Cerebellar nuclear complex (tissue), 1 donor: ENCODE data around the gene MFAP3L.

Source experiments
- DNase-seq, 2 experiments: peaks; one replicate each; lab custom pipeline; 2025; lab: John Stamatoyannopoulos, UW

MFAP3L gene

DNA sequence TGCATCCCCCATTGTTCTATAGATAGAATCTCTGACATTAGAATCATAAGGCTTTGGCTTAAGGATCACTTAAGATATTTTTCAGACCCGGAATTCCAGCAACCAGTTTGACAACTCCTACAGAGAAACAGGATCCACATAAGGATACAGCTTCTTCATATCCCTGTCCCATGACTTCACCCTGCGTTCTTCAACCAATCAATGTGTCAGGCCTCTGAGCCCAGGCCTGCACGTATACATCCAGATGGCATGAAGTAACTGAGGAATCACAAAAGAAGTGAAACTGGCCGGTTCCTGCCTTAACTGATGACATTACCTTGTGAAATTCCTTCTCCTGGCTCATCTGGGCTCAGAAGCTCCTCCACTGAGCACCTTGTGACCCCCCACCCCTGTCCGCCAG lies 85.1 kb downstream of the MFAP3L start:
- DNase-seq = no peak

DNA sequence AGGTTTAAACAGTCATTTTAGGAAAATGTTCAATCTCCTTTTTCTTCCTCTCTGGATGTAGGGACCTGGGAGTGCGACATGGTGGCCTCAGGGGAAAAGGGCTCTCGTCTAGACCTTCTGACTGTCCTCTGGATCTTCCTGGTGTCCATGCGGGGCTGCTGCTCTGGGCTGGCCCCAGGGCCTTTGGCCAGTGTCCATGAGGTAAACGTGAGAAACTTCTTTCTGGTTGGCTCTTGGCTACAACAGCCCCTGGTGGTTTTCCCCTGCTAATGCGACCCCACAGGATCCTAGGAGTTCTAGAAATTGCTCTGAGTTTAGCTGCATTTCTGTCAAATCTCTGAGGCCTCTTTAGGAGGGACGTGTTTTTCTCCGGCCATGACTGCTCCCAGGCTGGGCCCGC lies 85.7 kb downstream of the MFAP3L start:
- DNase-seq = no peak
